Measurements from ENCODE around the gene SLC1A4. TPM values are rescaled to one million over a fixed set of nuclear protein-coding genes. Genes with fewer than 3 reads are reported as not detected.
A peak's percentile ranks its signal among the peaks of the same experiment; 100 is the strongest.

SLC1A4 gene
- total and polyA plus RNA-seq, 2 of the 4 experiments (the other 2 are of a cell fraction), result 6.8 to 8.1 TPM

DNA sequence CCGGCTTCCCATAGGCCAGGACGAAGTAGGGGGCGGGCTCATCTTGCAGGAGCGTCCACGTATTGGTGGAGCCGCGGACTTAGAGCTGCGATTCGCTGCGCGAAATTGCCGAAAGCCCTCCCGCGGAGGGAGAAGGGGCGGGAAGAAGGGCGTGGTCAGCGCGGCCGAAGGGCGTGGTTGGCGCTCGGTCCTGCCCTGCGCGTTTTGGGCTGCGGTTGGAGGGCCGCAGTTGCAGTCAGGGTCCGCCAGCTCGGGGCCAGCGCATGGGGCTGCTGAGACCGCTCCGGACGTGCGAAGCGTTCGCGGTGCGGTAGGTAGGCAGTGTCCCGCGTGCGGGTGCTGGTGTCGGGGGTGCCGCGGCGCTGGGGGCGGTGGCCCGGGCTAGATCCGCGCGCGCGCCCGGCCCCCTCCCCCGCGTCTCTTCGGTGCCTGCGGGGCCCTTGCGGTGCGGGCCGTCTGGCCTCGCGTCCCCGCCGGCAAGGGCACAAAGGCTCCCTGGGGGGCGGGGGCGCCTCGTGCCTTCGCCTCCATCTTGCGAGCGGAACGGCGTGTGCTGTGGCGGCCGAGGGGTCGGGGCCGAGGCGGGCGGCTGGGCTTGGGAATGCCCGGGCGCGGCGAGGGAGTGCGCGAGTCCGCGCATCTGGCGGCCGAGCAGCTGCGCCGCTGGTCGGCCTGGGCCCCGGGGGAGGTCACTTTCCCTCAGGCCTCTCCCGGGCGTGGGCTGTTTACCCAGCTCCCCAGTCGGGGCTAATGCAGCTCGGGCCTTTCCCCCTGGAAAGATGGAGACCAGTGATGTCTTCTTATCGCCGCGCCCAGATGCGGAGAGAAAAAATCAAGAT is 67.2 kb downstream of the SLC1A4 start, which contains the start of gene CEP68:
CEP68 (plus strand) TSS at position 202 of the 839 bp plus-strand sequence. CDS start 13,029 bp downstream, outside the sequence.
- H3K23ac ChIP-seq (ENCODE audit: low read depth, low read length), result peak within 1 kb of the TSS; percentile 66
- ATAC-seq (ENCODE audit: low read depth) (peak; percentile 98), DNase-seq (peak; percentile 97)
- H3K36me3 ChIP-seq (ENCODE audit: control insufficient read depth, insufficient read depth, low read length), result no peaks in the 10 kb centered on the region
- intact Hi-C loops (cut with micrococcal nuclease) (no loop called here), in situ Hi-C loops (cut with MboI; ENCODE audit: low sequenced_read_pairs) (loop anchor here (25.0 kb wide), 1 partner anchor 506 kb away; no protein-coding TSS in a partner anchor), dilution Hi-C loops (cut with HindIII; ENCODE audit: low sequenced_read_pairs, unreplicated experiment) (no loop called here)
- H2BK120ac ChIP-seq (ENCODE audit: low read depth, low read length), result no peak within 1 kb of the TSS
- H3K18ac ChIP-seq (ENCODE audit: low read depth, low read length), result no peak within 1 kb of the TSS
- H2AK5ac ChIP-seq (ENCODE audit: low read depth, low read length), result peak within 1 kb of the TSS; percentile 6; the same call in 1 of the 2 replicates
- peaks cover 3% of the 10 kb centered on the region for H4K20me1 ChIP-seq (ENCODE audit: insufficient read depth, low read length)
- H2AK9ac ChIP-seq (replicated peaks; ENCODE audit: low read depth, low read length, poor library complexity), result peak within 1 kb of the TSS; percentile 94
- H3K27ac ChIP-seq (ENCODE audit: insufficient read depth, low read length), result peak within 1 kb of the TSS; percentile 40
- H4K91ac ChIP-seq (ENCODE audit: insufficient read depth, low read depth, low read length), result no peak within 1 kb of the TSS; the same call in 1 of the 2 replicates
- peak within 1 kb of the TSS; percentile 87 for H3K4me2 ChIP-seq (ENCODE audit: low read depth, low read length)
- no peaks in the 10 kb centered on the region for H3K9me3 ChIP-seq (ENCODE audit: control insufficient read depth, insufficient read depth, low read length)
- no peaks in the 10 kb centered on the region for H3K27me3 ChIP-seq (ENCODE audit: control insufficient read depth, insufficient read depth, low read length)
- H2BK20ac ChIP-seq (ENCODE audit: low read depth, low read length), result no peak within 1 kb of the TSS
- H2AFZ ChIP-seq (replicated peaks; ENCODE audit: low read length, poor library complexity), result peak within 1 kb of the TSS; percentile 98
- H3K9me1 ChIP-seq (ENCODE audit: insufficient read depth, low read length), result no peaks in the 10 kb centered on the region
- H3K14ac ChIP-seq (replicated peaks; ENCODE audit: low read depth, low read length), result peak within 1 kb of the TSS; percentile 88
- peak; percentile 80 for TF ChIP-seq POLR2A (IDR thresholded peaks at IDR 0.05; ENCODE audit: low read depth, low read length)
- TF ChIP-seq MXI1 (IDR thresholded peaks at IDR 0.05; ENCODE audit: borderline replicate concordance, low read depth, low read length), result no peak; the same call in 1 of the 2 replicates
- TF ChIP-seq MAZ (IDR thresholded peaks at IDR 0.05; ENCODE audit: borderline replicate concordance, low read depth, low read length), result peak; percentile 26; the same call in 1 of the 2 replicates
- TF ChIP-seq RCOR1 (IDR thresholded peaks at IDR 0.05; ENCODE audit: insufficient replicate concordance, low read length), result no peak
- H3K9ac ChIP-seq (ENCODE audit: low read depth, low read length), result peak within 1 kb of the TSS; percentile 79
- H4K5ac ChIP-seq (ENCODE audit: low read depth, low read length), result no peak within 1 kb of the TSS
- H4K8ac ChIP-seq (ENCODE audit: low read depth in 2 of 2, low read length in 2 of 2), result peak within 1 kb of the TSS in 1 of 2 experiments; percentile 66; a peak in 2 of 4 replicates
- H3K4me1 ChIP-seq (ENCODE audit: control insufficient read depth, insufficient read depth, low read length), result peaks cover 2% of the 10 kb centered on the region; the same call in 1 of the 2 replicates
- peak within 1 kb of the TSS; percentile 14; the same call in 1 of the 2 replicates for H3K4ac ChIP-seq (ENCODE audit: low read depth, low read length)
- POLR2A ChIA-PET (ENCODE audit: unreplicated experiment), result interaction anchor here (0.6 kb wide), 2 partner anchors 39 to 311 kb away, joined by 4 to 10 read pairs; no protein-coding TSS in a partner anchor
- H3K4me3 ChIP-seq (ENCODE audit: insufficient read depth, low read depth, low read length), result peak within 1 kb of the TSS; percentile 63
- peak within 1 kb of the TSS; percentile 26 for H2BK5ac ChIP-seq (ENCODE audit: low read depth, low read length, poor library complexity, severe bottlenecking)
- H3K79me1 ChIP-seq (ENCODE audit: low read depth in 1 of 2, low read length in 2 of 2), result peaks cover 13 to 38% of the 10 kb centered on the region in 2 experiments
- peak within 1 kb of the TSS; percentile 80; the same call in 1 of the 2 replicates for H3K56ac ChIP-seq (ENCODE audit: extremely low read depth, insufficient read depth, low read length)
- CTCF ChIA-PET, result interaction anchor here (0.6 to 2.3 kb wide), 6 partner anchors 8 to 165 kb away, joined by 3 to 7 read pairs (median 4); no protein-coding TSS in a partner anchor
- BruUV-seq (replicated peaks), result no TSS peak
- WGBS, 2 experiments (ENCODE audit: extremely low coverage in 2 of 2, insufficient read length in 1 of 2), result 0% methylated on average over 8 of the region's 99 CpGs; no CpG with 5 or more reads in 1 of the 2 experiments
- H2BK15ac ChIP-seq (ENCODE audit: low read depth, low read length), result no peak within 1 kb of the TSS

All from IMR-90 (cell line).